ENCODE data around the gene AGPAT4. TPM values are rescaled to one million over a fixed set of nuclear protein-coding genes. Genes with fewer than 3 reads are reported as not detected.

The AGPAT4 gene
- total RNA-seq, 1 experiment from 2014 or later, result 22.0 TPM

DNA sequence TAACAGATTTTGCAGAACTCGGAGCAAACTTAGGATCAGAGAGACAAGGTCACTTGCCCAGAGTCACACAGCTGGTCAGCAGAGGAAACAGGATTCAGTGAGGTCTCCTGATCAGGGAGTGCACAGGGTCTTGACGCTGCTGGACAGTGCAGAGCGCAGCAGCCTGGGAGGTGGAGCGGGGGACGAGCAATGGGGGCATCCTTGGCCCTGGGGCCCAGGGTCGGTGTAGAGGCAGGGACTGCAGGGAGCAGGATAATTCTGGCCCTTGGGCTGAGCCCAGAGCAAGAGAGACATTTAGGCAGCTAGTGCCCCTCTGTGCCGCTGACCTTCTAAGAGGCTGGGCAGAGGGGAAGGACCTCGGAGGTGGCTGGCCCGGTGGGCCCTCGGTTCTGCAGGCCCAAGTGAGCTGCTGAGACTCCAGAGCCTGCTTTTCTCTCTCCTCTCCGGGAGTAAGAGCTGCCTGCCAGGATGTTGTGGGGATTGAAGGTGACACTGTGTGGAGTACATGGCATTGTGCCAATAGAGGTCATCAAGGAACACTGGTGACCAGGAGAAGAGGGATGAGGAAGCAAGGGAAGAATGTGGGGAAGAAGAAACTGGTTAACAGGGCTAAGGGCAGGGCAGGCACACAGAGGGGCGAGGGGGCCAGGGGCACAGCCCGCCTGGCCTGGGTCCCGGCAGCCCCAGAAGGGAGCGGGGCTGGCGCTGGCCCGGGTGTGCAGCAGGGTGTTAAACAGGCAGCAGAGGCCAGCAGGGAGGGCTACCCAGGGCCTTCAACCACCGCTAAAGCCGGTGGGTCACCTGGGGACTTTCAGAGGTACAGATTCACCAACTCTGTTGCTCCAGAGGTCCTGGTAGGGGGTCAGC is 122.0 kb downstream of the AGPAT4 start:
- Histone ChIP-seq H2BK5ac (ENCODE audit: insufficient read length, low read length) (no peak overlapping the region), H3K9me3 (ENCODE audit: control insufficient read depth, low read depth, low read length) (no peaks in the 10 kb centered on the region), H3K9ac (ENCODE audit: extremely low read depth, insufficient read length, low read length) (no peak overlapping the region), H2BK12ac (ENCODE audit: insufficient read length, low read depth, low read length) (no peak overlapping the region), H2AFZ (ENCODE audit: low read length) (no peak overlapping the region), H3K18ac (ENCODE audit: insufficient read length, low read depth, low read length) (no peak overlapping the region), H3K56ac (ENCODE audit: insufficient read length, low read depth, low read length) (no peak overlapping the region), H2BK15ac (ENCODE audit: low read depth, low read length) (no peak overlapping the region), H3K14ac (ENCODE audit: insufficient read depth, low read length) (no peak overlapping the region), H3K79me2 (ENCODE audit: insufficient read depth, low read length) (no peaks in the 10 kb centered on the region), H3K27ac (ENCODE audit: insufficient read length, low read depth, low read length) (no peak overlapping the region), H3K4me2 (ENCODE audit: insufficient read depth, insufficient read length, low read length) (no peak overlapping the region), H2AK5ac (ENCODE audit: insufficient read length, low read length) (no peak overlapping the region), H4K5ac (ENCODE audit: insufficient read length, low read depth, low read length) (no peak overlapping the region), H3K4ac (ENCODE audit: low read depth, low read length) (no peak overlapping the region), H4K91ac (ENCODE audit: insufficient read length, low read depth, low read length) (no peak overlapping the region), H3K27me3 (ENCODE audit: insufficient read depth, low read length) (no peaks in the 10 kb centered on the region), H2BK120ac (ENCODE audit: low read depth, low read length, poor library complexity, severe bottlenecking) (no peak overlapping the region), H2BK20ac (ENCODE audit: low read depth, low read length, poor library complexity, severe bottlenecking) (no peak overlapping the region), H4K20me1 (ENCODE audit: control insufficient read depth, insufficient read depth, insufficient read length) (no peaks in the 10 kb centered on the region), H3T11ph (ENCODE audit: low read length) (no peak overlapping the region), H3K23me2 (ENCODE audit: insufficient read length, low read depth, low read length, poor library complexity, severe bottlenecking) (no peaks in the 10 kb centered on the region), H3K4me1 (ENCODE audit: insufficient read depth, low read length) (no peaks in the 10 kb centered on the region), H3K79me1 (ENCODE audit: insufficient read depth, low read depth, low read length, poor library complexity, severe bottlenecking) (no peaks in the 10 kb centered on the region), H4K8ac (replicated peaks; ENCODE audit: insufficient read length, low read depth, low read length) (no peak overlapping the region), H3K23ac (ENCODE audit: insufficient read length, low read depth, low read length) (no peak overlapping the region)
- DNase-seq, result no peak
- WGBS (ENCODE audit: extremely low coverage, insufficient read length, low lambda C conversion rate), result no CpG with 5 or more reads among the region's 19 CpGs
- Mint-ChIP-seq H3K4me1 (no peaks in the 10 kb centered on the region), H3K9me3 (peaks cover 1% of the 10 kb centered on the region in 2 experiments; a peak in 2 of 5 replicates), H3K27me3 (ENCODE audit: low read depth) (no peaks in the 10 kb centered on the region; the same call in 1 of the 2 replicates), H3K27ac (peak overlapping the region in 2 of 3 experiments; percentile 78 to 85; a peak in 2 of 7 replicates), H3K4me3 (no peak overlapping the region), H3K36me3 (ENCODE audit: insufficient read depth in 1 of 3, low read depth in 3 of 3) (peaks cover 27 to 65% (median 46%) of the 10 kb centered on the region in 3 experiments)
- TF ChIP-seq, protein P1, sequence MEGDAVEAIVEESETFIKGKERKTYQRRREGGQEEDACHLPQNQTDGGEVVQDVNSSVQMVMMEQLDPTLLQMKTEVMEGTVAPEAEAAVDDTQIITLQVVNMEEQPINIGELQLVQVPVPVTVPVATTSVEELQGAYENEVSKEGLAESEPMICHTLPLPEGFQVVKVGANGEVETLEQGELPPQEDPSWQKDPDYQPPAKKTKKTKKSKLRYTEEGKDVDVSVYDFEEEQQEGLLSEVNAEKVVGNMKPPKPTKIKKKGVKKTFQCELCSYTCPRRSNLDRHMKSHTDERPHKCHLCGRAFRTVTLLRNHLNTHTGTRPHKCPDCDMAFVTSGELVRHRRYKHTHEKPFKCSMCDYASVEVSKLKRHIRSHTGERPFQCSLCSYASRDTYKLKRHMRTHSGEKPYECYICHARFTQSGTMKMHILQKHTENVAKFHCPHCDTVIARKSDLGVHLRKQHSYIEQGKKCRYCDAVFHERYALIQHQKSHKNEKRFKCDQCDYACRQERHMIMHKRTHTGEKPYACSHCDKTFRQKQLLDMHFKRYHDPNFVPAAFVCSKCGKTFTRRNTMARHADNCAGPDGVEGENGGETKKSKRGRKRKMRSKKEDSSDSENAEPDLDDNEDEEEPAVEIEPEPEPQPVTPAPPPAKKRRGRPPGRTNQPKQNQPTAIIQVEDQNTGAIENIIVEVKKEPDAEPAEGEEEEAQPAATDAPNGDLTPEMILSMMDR (conservative IDR thresholded peaks at IDR 0.05), result no peak
